HepG2 (cell line): ENCODE results near the gene MOK. TPM values are rescaled to one million over a fixed set of nuclear protein-coding genes. Genes with fewer than 3 reads are reported as not detected.

ENCODE experiments used
- ELF4 ChIP-seq: sonication (generic); formaldehyde crosslinking; IDR thresholded peaks from 2 replicates; pipeline ENCODE4 v1.5.0; 2020; ENCODE audit warnings: missing genetic modification reagents, mild to moderate bottlenecking, moderate library complexity, borderline replicate concordance
- GABPA ChIP-seq, 2 experiments: IDR thresholded peaks; 2 replicates each; pipeline ENCODE4 v1.6.1; 2011 to 2016; ENCODE audit warnings: low read depth in 2 of 2, low read length in 1 of 2, missing biosample characterization in 1 of 2, missing genetic modification characterization in 1 of 2
- GZF1 ChIP-seq: sonication (generic); formaldehyde crosslinking; IDR thresholded peaks from 2 replicates; pipeline ENCODE4 v1.5.1; 2020; ENCODE audit warnings: mild to moderate bottlenecking, missing genetic modification reagents
- HIC2 ChIP-seq: sonication (generic); formaldehyde crosslinking; IDR thresholded peaks from 2 replicates; pipeline ENCODE4 v1.9.0; 2022; ENCODE audit warnings: low read depth, missing genetic modification reagents
- HMGXB4 ChIP-seq, 2 experiments: sonication (generic) in 1 of 2; formaldehyde crosslinking in 1 of 2; IDR thresholded peaks; 2 replicates each; pipeline versions ENCODE4 v1.4.0 to v1.6.1; 2018 to 2020; ENCODE audit warnings: missing genetic modification reagents in 2 of 2, borderline replicate concordance in 1 of 2, low read depth in 1 of 2, mild to moderate bottlenecking in 1 of 2, missing biosample characterization in 1 of 2
- HNF1B ChIP-seq: sonication (generic); formaldehyde crosslinking; IDR thresholded peaks from 2 replicates; pipeline ENCODE4 v1.5.1; 2020; ENCODE audit warnings: mild to moderate bottlenecking, moderate library complexity, missing genetic modification reagents
- NONO ChIP-seq, 2 experiments: fragments of 450-650 bp in 1 of 2; sonication (generic) in 1 of 2; formaldehyde crosslinking in 1 of 2; IDR thresholded peaks in 1 of 2; conservative IDR thresholded peaks in 1 of 2; 2 replicates each; pipeline versions ENCODE4 v1.6.1 to v1.8.0; 2017 to 2022; ENCODE audit warnings: mild to moderate bottlenecking in 1 of 2, missing genetic modification reagents in 1 of 2, moderate library complexity in 1 of 2
- ZBTB34 ChIP-seq: sonication (generic); formaldehyde crosslinking; IDR thresholded peaks from 2 replicates; pipeline ENCODE4 v1.8.0; 2022; ENCODE audit warnings: mild to moderate bottlenecking, missing genetic modification reagents
- ZFP1 ChIP-seq: IDR thresholded peaks from 2 replicates; pipeline ENCODE4 v1.6.1; 2016
- ZNF143 ChIP-seq: sonication (generic); formaldehyde crosslinking; IDR thresholded peaks from 2 replicates; pipeline ENCODE4 v1.4.0; 2020; ENCODE audit warnings: missing genetic modification reagents
- ZNF205 ChIP-seq: IDR thresholded peaks from 2 replicates; pipeline ENCODE4 v1.6.1; 2018; ENCODE audit warnings: missing biosample characterization, missing genetic modification reagents
- ZNF264 ChIP-seq: sonication (generic); formaldehyde crosslinking; IDR thresholded peaks from 2 replicates; pipeline ENCODE4 v1.4.0; 2020; ENCODE audit warnings: missing genetic modification reagents
- ZNF280B ChIP-seq: sonication (generic); formaldehyde crosslinking; IDR thresholded peaks from 2 replicates; pipeline ENCODE4 v1.5.0; 2020; ENCODE audit warnings: missing genetic modification reagents, mild to moderate bottlenecking, borderline replicate concordance
- ZNF362 ChIP-seq: sonication (generic); formaldehyde crosslinking; IDR thresholded peaks from 2 replicates; pipeline ENCODE4 v1.4.0; 2020; ENCODE audit warnings: missing genetic modification reagents, mild to moderate bottlenecking, borderline replicate concordance
- ZNF501 ChIP-seq: sonication (generic); formaldehyde crosslinking; IDR thresholded peaks from 2 replicates; pipeline ENCODE4 v1.5.1; 2020; ENCODE audit warnings: mild to moderate bottlenecking, moderate library complexity, missing genetic modification reagents
- ZNF549 ChIP-seq: sonication (generic); formaldehyde crosslinking; IDR thresholded peaks from 2 replicates; pipeline ENCODE4 v1.5.0; 2020; ENCODE audit warnings: missing genetic modification reagents
- ZNF720 ChIP-seq: sonication (generic); formaldehyde crosslinking; IDR thresholded peaks from 2 replicates; pipeline ENCODE4 v1.4.0; 2020; ENCODE audit warnings: missing genetic modification reagents
- ZNF879 ChIP-seq: sonication (generic); formaldehyde crosslinking; IDR thresholded peaks from 2 replicates; pipeline ENCODE4 v1.8.1; 2023; ENCODE audit warnings: missing genetic modification reagents
- polyA plus RNA-seq, 8 experiments: library from polyadenylated mRNA; depleted of rRNA in 3 of 8; stranded (reverse) in 7 of 8; unstranded in 1 of 8; fragments of >200 nt; fragmentation: Illumina TruSeq in 4 of 8; extraction: Trizol in 4 of 8; gene quantifications; 2 replicates each; pipeline versions ENCODE4 v1.2.1 to v1.2.3, GENCODE V29; 2011 to 2016; ENCODE audit warnings: low read depth in 4 of 8, missing spikeins in 1 of 8, mixed read lengths in 1 of 8; ENCODE audit not compliant: insufficient read depth in 1 of 8
- total RNA-seq, 5 experiments: library from RNA; depleted of rRNA; stranded (reverse); fragments of >200 nt; fragmentation: Illumina TruSeq; extraction: Trizol; gene quantifications; 2 replicates each; pipeline ENCODE4 v1.2.3, GENCODE V29; 2016; ENCODE audit warnings: low read depth in 1 of 5

Gene MOK
- total and polyA plus RNA-seq, 2 of the 13 experiments (the other 11 are each of a cell fraction or from before 2014, with no cell fraction given) = 15.3 to 16.9 TPM

- TF ChIP-seq ELF4 (CRISPR knock-in tag) (no peak), HNF1B (CRISPR knock-in tag) (0 out of 2 replicates have a peak, but pooled peaks have one; percentile 55), GZF1 (CRISPR knock-in tag) (no peak), HIC2 (CRISPR knock-in tag) (no peak), ZNF280B (CRISPR knock-in tag) (peak; percentile 59; the same call in 1 of the 2 replicates), ZNF501 (peak; percentile 79), ZNF549 (CRISPR knock-in tag) (no peak), ZBTB34 (no peak), ZFP1 (no peak), ZNF720 (CRISPR knock-in tag) (0 out of 2 replicates have a peak, but pooled peaks have one; percentile 66), ZNF143 (CRISPR knock-in tag) (no peak), ZNF362 (CRISPR knock-in tag) (peak; percentile 49; the same call in 1 of the 2 replicates), HMGXB4 (CRISPR knock-in tag; IDR thresholded peaks at IDR 0.05; ENCODE audit: borderline replicate concordance in 1 of 2, low read depth in 1 of 2) (peak; percentile 93 to 98), ZNF205 (no peak), NONO (IDR thresholded peaks at IDR 0.05) (no peak), NONO (CRISPR knock-in tag; conservative IDR thresholded peaks at IDR 0.05) (peak; percentile 95), GABPA (IDR thresholded peaks at IDR 0.05; ENCODE audit: low read depth, low read length) (no peak), GABPA (CRISPR knock-in tag; IDR thresholded peaks at IDR 0.05; ENCODE audit: low read depth) (0 out of 2 replicates have a peak, but pooled peaks have one; percentile 14), ZNF879 (CRISPR knock-in tag) (no peak), ZNF264 (CRISPR knock-in tag) (0 out of 2 replicates have a peak, but pooled peaks have one; percentile 46)
Observed at GRCh38 chr14:102314242-102315011, 9.5 kb upstream of the MOK start (continued).
